Chondrocyte (in vitro differentiated cells): ENCODE data around the gene DIS3L2. TPM values are rescaled to one million over a fixed set of nuclear protein-coding genes. Genes with fewer than 3 reads are reported as not detected.

ENCODE experiments used
- DNase-seq: peaks from one replicate; pipeline ENCODE4 v3.0.0; 2021; ENCODE audit warnings: mixed read lengths, low spot score
- H3K27ac Mint-ChIP-seq: one replicate; pipeline ENCODE4 v1.8.0; 2021; ENCODE audit warnings: mild to moderate bottlenecking, moderate library complexity, mixed read lengths; ENCODE audit not compliant: unreplicated experiment
- H3K27me3 Mint-ChIP-seq: 2 replicates; pipeline ENCODE4 v1.8.0; 2021; ENCODE audit warnings: low read depth, mixed read lengths
- H3K36me3 Mint-ChIP-seq: 2 replicates; pipeline ENCODE4 v1.8.0; 2021; ENCODE audit warnings: low read depth, mixed read lengths
- H3K4me1 Mint-ChIP-seq: 2 replicates; pipeline ENCODE4 v1.8.0; 2021; ENCODE audit warnings: low read depth, mild to moderate bottlenecking, mixed read lengths
- H3K4me3 Mint-ChIP-seq: one replicate; pipeline ENCODE4 v1.8.0; 2021; ENCODE audit warnings: mild to moderate bottlenecking, moderate library complexity, mixed read lengths; ENCODE audit not compliant: unreplicated experiment
- H3K9me3 Mint-ChIP-seq: 2 replicates; pipeline ENCODE4 v1.8.0; 2021; ENCODE audit warnings: low read depth, mixed read lengths
- total RNA-seq: library from RNA; stranded (reverse); gene quantifications from 3 replicates; pipeline ENCODE4 v1.2.1, GENCODE V29; 2021
- TF ChIP-seq, protein P1 (sequence below): fragments of 200-600 bp; sonication (generic); IDR thresholded peaks from 2 replicates; pipeline ENCODE4 v1.5.0; 2021; ENCODE audit warnings: antibody characterized with exemption, mild to moderate bottlenecking, moderate library complexity

Gene DIS3L2
- total RNA-seq, 1 donor from 2014 or later: 17.5 TPM

DNA sequence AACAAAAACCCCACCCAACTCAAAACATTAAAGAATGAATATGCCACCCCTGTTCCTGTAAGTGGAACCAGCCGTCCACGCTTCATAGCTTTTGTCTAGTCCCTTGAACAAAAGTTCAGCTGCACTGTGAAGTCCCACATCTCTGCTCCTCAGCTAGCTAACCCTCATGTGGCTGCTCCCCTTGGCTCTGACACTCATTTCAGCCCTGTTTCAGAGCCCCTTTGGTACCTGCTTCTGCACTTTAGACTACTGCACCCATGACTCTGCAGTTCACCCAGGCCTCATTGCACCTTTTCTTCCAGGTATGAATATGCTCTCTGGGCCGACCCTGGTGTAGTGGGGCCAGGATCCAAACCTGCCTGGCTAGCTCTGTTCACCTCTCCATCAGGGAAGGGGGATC lies 155.3 kb downstream of the DIS3L2 start:
- TF ChIP-seq, protein P1, sequence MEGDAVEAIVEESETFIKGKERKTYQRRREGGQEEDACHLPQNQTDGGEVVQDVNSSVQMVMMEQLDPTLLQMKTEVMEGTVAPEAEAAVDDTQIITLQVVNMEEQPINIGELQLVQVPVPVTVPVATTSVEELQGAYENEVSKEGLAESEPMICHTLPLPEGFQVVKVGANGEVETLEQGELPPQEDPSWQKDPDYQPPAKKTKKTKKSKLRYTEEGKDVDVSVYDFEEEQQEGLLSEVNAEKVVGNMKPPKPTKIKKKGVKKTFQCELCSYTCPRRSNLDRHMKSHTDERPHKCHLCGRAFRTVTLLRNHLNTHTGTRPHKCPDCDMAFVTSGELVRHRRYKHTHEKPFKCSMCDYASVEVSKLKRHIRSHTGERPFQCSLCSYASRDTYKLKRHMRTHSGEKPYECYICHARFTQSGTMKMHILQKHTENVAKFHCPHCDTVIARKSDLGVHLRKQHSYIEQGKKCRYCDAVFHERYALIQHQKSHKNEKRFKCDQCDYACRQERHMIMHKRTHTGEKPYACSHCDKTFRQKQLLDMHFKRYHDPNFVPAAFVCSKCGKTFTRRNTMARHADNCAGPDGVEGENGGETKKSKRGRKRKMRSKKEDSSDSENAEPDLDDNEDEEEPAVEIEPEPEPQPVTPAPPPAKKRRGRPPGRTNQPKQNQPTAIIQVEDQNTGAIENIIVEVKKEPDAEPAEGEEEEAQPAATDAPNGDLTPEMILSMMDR: no peak
- Mint-ChIP-seq H3K4me3 (no peak overlapping the region), H3K36me3 (peaks cover 2% of the 10 kb centered on the region), H3K27ac (no peak overlapping the region), H3K4me1 (peaks cover 9% of the 10 kb centered on the region), H3K9me3 (peaks cover 6% of the 10 kb centered on the region), H3K27me3 (no peaks in the 10 kb centered on the region)
- DNase-seq: no peak

DNA sequence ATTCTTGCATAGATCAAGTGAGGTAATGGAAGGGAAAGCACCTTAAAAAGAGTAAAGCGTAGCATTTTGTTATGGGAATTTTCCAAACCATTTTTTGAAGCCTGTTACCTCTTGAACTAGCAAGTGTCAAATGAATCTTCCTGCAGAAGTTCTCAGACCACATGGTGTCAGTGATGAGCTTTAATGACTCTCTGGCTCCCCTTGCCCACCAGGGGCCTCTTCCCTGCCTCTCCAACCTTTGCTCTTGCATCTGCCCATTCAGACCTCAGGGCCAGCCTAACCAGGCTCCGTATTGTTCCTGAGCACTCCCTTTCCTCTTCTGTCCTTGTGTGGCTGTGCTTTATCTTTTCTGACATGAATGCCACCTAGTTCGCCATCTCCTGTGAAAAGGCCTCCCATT lies 155.9 kb downstream of the DIS3L2 start:
- H3K27ac Mint-ChIP-seq: no peak overlapping the region
- peaks cover 6% of the 10 kb centered on the region for H3K9me3 Mint-ChIP-seq
- no peaks in the 10 kb centered on the region for H3K27me3 Mint-ChIP-seq
- H3K4me1 Mint-ChIP-seq: peaks cover 9% of the 10 kb centered on the region
- H3K36me3 Mint-ChIP-seq: peaks cover 2% of the 10 kb centered on the region
- TF ChIP-seq, protein P1: no peak
- no peak overlapping the region for H3K4me3 Mint-ChIP-seq
- DNase-seq: no peak

DNA sequence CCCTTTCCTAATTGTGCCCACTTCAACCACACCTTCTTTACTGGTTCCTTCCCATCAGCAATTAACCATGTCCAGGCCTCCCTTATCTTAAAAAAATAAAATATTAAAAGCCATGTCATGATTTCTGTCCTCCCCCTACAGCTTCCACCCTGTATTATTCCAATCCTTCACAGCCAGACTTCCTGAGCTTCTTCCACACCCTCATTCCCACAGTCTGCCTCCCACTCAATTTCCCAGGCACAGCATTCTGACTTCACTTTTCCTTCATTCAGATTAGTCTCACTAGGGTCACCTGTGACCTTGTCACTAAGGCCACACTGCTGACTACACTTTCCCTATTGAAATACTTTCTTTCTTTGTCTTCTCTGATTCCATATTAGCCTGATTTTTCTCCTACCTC lies 159.4 kb downstream of the DIS3L2 start:
- TF ChIP-seq, protein P1: no peak
- Mint-ChIP-seq H3K27me3 (no peaks in the 10 kb centered on the region), H3K36me3 (peaks cover 9% of the 10 kb centered on the region), H3K4me3 (no peak overlapping the region), H3K27ac (peak overlapping the region; percentile 19), H3K4me1 (peaks cover 9% of the 10 kb centered on the region), H3K9me3 (peaks cover 7% of the 10 kb centered on the region)
- DNase-seq: no peak

DNA sequence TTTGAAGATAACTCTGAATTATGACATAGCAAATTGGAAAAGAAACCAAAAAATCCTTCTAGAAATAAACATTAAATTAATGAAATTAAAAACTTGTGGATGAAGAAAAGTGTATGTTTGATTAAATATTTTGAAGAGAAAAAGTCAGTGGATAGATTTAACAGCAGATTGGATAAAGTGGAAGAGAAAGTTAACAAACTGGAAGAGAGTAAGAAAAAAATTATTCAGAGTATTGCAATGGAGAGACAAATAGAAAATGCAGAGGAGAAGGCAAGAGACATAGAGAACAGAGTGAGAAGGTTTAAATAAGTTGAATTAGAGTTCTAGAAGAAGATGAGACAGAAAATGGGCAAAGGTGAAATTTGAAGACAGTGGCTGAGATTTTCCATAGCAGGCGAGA lies 162.8 kb downstream of the DIS3L2 start:
- DNase-seq: no peak
- Mint-ChIP-seq H3K4me3 (no peak overlapping the region), H3K4me1 (peaks cover 11% of the 10 kb centered on the region), H3K9me3 (peaks cover 7% of the 10 kb centered on the region), H3K27ac (no peak overlapping the region), H3K36me3 (peaks cover 8% of the 10 kb centered on the region), H3K27me3 (no peaks in the 10 kb centered on the region)
- TF ChIP-seq, protein P1: no peak

DNA sequence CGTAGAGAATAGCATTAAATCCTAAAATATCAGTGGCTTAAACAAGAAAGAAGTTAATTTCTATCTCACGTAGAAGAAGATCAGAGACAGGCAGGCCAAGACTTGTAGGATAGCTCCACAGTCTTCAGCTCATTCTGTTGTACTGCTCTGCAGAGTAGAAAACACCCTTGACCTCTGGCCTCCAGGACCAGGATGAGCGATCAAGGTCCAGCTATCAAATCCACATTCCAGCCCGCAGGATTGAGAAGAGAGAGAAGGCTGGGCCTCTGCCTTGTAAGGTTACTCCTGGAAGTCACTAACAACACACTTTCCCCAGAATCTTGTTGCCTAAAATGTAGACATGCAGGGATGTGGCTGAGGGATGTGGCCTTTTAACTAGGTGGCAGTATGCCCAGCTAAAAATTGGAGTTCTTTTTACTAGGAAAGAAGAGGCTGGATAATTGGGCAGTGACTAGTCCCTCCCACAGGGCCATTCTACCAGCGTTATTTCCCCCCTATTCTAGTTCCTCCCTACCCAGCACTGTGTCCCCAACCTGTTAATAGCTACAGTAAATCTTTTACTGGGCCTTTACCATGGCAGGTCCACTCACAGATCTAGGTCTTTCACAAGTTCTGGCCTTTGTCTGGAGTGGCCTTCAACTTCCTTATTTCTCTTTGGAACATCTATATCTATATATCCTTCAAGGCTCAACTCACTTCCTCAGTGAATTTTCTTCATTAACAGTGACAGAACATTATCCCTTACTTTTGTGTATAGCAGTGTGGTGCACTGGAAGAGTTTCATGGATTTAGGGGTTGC lies 165.0 kb downstream of the DIS3L2 start:
- Mint-ChIP-seq H3K36me3 (peaks cover 8% of the 10 kb centered on the region), H3K4me1 (peaks cover 8% of the 10 kb centered on the region), H3K9me3 (peaks cover 7% of the 10 kb centered on the region), H3K27ac (no peak overlapping the region), H3K27me3 (no peaks in the 10 kb centered on the region), H3K4me3 (no peak overlapping the region)
- DNase-seq: no peak
- TF ChIP-seq, protein P1: no peak
